DOHH2 (cell line): ENCODE data around the gene FGFBP3.

Source experiments
- CTCF ChIP-seq: fragments of 200-600 bp; sonication (generic); IDR thresholded peaks from one replicate; pipeline ENCODE4 v1.5.1; 2014; ENCODE audit warnings: antibody characterized with exemption, mild to moderate bottlenecking, low read depth, low read length; ENCODE audit not compliant: poor library complexity, severe bottlenecking
- EZH2phosphoT487 ChIP-seq: fragments of 200-600 bp; sonication (generic); IDR thresholded peaks from 2 replicates; pipeline ENCODE4 v1.6.1; 2017; ENCODE audit warnings: borderline replicate concordance, mild to moderate bottlenecking, antibody characterized with exemption, low read length, moderate library complexity, mixed read lengths

GRCh38 chr10:91865562-91866081, 43.7 kb downstream of the FGFBP3 start:
- TF ChIP-seq CTCF (no peak), EZH2phosphoT487 (no peak)
